ENCODE results near the gene GAL3ST3.
A peak's percentile ranks its signal among the peaks of the same experiment; 100 is the strongest.

The GAL3ST3 gene

DNA sequence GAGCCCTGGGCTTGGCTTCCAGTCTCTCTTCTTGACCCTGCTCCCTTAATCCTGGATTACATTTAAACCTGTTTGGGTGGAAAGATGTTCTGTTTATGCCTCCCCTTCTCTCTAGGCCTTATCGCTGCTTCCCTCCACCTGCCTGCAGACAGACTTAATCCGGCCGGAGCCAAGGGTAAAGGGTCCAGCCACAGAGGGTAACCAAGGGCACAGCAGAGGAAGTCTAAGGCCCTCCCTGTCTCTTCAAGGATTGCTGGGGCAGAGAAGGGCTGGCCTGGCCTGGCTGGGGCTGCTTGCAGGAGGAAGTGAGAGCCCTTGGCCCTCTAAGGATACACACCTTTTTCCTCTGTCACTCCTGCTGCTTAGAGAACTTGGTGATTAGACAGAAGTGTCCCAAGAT is 2.1 kb downstream of the GAL3ST3 start:
- H3K79me2 ChIP-seq (ENCODE audit: control insufficient read depth, insufficient read depth, low read length, poor library complexity): peaks cover 2% of the 10 kb centered on the region
- no peak overlapping the region for H3K27ac ChIP-seq (ENCODE audit: low read depth, low read length)
- H3K23ac ChIP-seq (ENCODE audit: low read length): no peak overlapping the region
- H2AFZ ChIP-seq (ENCODE audit: insufficient read depth, low read length, poor library complexity): no peak overlapping the region
- no peak overlapping the region for H4K8ac ChIP-seq (ENCODE audit: low read depth, low read length)
- peaks cover 3 to 9% of the 10 kb centered on the region in 2 experiments for H3K4me1 ChIP-seq (ENCODE audit: control insufficient read depth in 1 of 2, insufficient read depth in 2 of 2, low read length in 2 of 2)
- H3K4me2 ChIP-seq (ENCODE audit: low read length): no peak overlapping the region
- no peak overlapping the region for H2BK12ac ChIP-seq (ENCODE audit: low read length)
- no peak overlapping the region for H3K4ac ChIP-seq (ENCODE audit: low read depth, low read length)
- WGBS (ENCODE audit: extremely low coverage, insufficient coverage, insufficient read length): no CpG with 5 or more reads among the region's 3 CpGs
- H4K91ac ChIP-seq (ENCODE audit: low read depth, low read length): no peak overlapping the region
- no peaks in the 10 kb centered on the region for H3K9me3 ChIP-seq (ENCODE audit: insufficient read depth, low read depth, low read length)
- H3K79me1 ChIP-seq (ENCODE audit: low read length): peaks cover 5% of the 10 kb centered on the region
- DNase-seq: no peak
- no peak overlapping the region for H2BK5ac ChIP-seq (ENCODE audit: low read depth, low read length, poor library complexity)
- H3K27me3 ChIP-seq (ENCODE audit: insufficient read depth, low read length): no peaks in the 10 kb centered on the region
- no peaks in the 10 kb centered on the region for H3K36me3 ChIP-seq (ENCODE audit: control insufficient read depth in 1 of 2, insufficient read depth in 2 of 2, low read length in 2 of 2)
- H3K18ac ChIP-seq (ENCODE audit: low read length): no peak overlapping the region
- H2BK120ac ChIP-seq (ENCODE audit: insufficient read depth, low read length, poor library complexity): no peak overlapping the region
- H3K14ac ChIP-seq (ENCODE audit: low read length): no peak overlapping the region
- H2AK5ac ChIP-seq (ENCODE audit: low read length): no peak overlapping the region
- H4K12ac ChIP-seq (ENCODE audit: low read depth, low read length): no peak overlapping the region
- H3K4me3 ChIP-seq (ENCODE audit: low read depth, low read length): no peak overlapping the region
- no peak overlapping the region for H3K9ac ChIP-seq (ENCODE audit: low read length)

DNA sequence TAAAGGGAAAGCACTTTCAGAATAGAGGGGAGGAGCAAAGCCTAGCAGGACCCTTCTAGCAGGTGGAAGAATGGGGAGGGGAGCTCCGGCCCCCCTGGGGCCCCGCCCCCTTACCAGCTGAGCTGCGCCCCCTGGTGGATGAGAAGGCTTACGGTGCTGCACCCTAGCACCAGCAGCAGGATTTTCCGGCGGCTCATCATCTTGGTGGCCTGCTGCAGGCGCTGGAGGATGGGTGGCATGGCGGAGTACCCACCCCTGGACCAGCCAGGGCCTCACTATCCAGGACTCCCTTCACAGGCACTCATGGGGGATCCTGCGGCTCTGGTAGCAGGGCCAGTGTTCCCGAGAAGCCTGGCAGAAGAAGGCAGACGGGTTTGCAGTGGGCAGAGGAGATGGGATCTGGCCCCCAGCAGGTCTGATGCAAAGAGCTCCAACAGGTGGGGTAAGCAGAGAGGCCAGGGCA is 3.8 kb downstream of the GAL3ST3 start:
- Histone ChIP-seq H3K4me1 (ENCODE audit: control insufficient read depth in 1 of 2, insufficient read depth in 2 of 2, low read length in 2 of 2) (peaks cover 0 to 4% of the 10 kb centered on the region in 2 experiments), H3K4ac (ENCODE audit: low read depth, low read length) (no peak overlapping the region), H2AK5ac (ENCODE audit: low read length) (no peak overlapping the region), H3K79me2 (ENCODE audit: control insufficient read depth, insufficient read depth, low read length, poor library complexity) (no peaks in the 10 kb centered on the region), H3K27ac (ENCODE audit: low read depth, low read length) (no peak overlapping the region), H3K79me1 (ENCODE audit: low read length) (no peaks in the 10 kb centered on the region), H3K14ac (ENCODE audit: low read length) (no peak overlapping the region), H2BK120ac (ENCODE audit: insufficient read depth, low read length, poor library complexity) (no peak overlapping the region), H2BK5ac (ENCODE audit: low read depth, low read length, poor library complexity) (no peak overlapping the region), H4K91ac (ENCODE audit: low read depth, low read length) (no peak overlapping the region), H3K27me3 (ENCODE audit: insufficient read depth, low read length) (no peaks in the 10 kb centered on the region), H2BK12ac (ENCODE audit: low read length) (no peak overlapping the region), H3K36me3 (ENCODE audit: control insufficient read depth in 1 of 2, insufficient read depth in 2 of 2, low read length in 2 of 2) (no peaks in the 10 kb centered on the region), H3K18ac (ENCODE audit: low read length) (no peak overlapping the region), H4K12ac (ENCODE audit: low read depth, low read length) (no peak overlapping the region), H4K8ac (ENCODE audit: low read depth, low read length) (no peak overlapping the region), H3K4me2 (ENCODE audit: low read length) (no peak overlapping the region), H2AFZ (ENCODE audit: insufficient read depth, low read length, poor library complexity) (no peak overlapping the region), H3K9ac (ENCODE audit: low read length) (no peak overlapping the region), H3K4me3 (ENCODE audit: low read depth, low read length) (no peak overlapping the region), H3K23ac (ENCODE audit: low read length) (no peak overlapping the region), H3K9me3 (ENCODE audit: insufficient read depth, low read depth, low read length) (no peaks in the 10 kb centered on the region)
- DNase-seq: peak; percentile 72 to 92
- no CpG with 5 or more reads among the region's 11 CpGs for WGBS (ENCODE audit: extremely low coverage, insufficient coverage, insufficient read length)

DNA sequence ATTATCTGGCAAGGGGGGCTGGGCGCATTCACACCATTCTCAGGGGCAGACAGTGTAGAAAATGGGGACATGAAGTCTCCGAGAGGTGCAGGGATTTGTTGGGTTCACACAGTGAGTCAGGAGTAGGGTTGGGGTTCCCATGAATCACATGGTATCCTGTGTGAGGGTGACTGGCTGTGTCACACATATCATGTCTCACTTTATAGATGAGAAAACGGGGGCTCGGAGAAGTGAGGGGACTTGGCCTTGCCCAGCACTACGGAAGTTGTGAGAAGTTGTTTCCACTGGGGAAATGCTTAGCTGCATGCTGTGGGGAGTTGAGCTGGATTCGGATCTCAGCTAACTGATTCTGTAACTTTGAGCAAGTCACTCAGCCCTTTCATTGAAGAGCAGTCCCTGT is 4.2 kb downstream of the GAL3ST3 start:
- H3K14ac ChIP-seq (ENCODE audit: low read length): no peak overlapping the region
- no peak overlapping the region for H3K23ac ChIP-seq (ENCODE audit: low read length)
- H4K8ac ChIP-seq (ENCODE audit: low read depth, low read length): no peak overlapping the region
- H3K4me2 ChIP-seq (ENCODE audit: low read length): no peak overlapping the region
- H3K4me3 ChIP-seq (ENCODE audit: low read depth, low read length): no peak overlapping the region
- H4K12ac ChIP-seq (ENCODE audit: low read depth, low read length): no peak overlapping the region
- no peak overlapping the region for H2AFZ ChIP-seq (ENCODE audit: insufficient read depth, low read length, poor library complexity)
- H2BK120ac ChIP-seq (ENCODE audit: insufficient read depth, low read length, poor library complexity): no peak overlapping the region
- peak overlapping the region; percentile 24 for H3K9ac ChIP-seq (ENCODE audit: low read length)
- no peak overlapping the region for H3K27ac ChIP-seq (ENCODE audit: low read depth, low read length)
- H3K36me3 ChIP-seq (ENCODE audit: control insufficient read depth in 1 of 2, insufficient read depth in 2 of 2, low read length in 2 of 2): no peaks in the 10 kb centered on the region
- no peaks in the 10 kb centered on the region for H3K27me3 ChIP-seq (ENCODE audit: insufficient read depth, low read length)
- H3K9me3 ChIP-seq (ENCODE audit: insufficient read depth, low read depth, low read length): no peaks in the 10 kb centered on the region
- no peak overlapping the region for H2AK5ac ChIP-seq (ENCODE audit: low read length)
- DNase-seq: no peak
- no peaks in the 10 kb centered on the region for H3K79me1 ChIP-seq (ENCODE audit: low read length)
- no peak overlapping the region for H2BK12ac ChIP-seq (ENCODE audit: low read length)
- peaks cover 0 to 4% of the 10 kb centered on the region in 2 experiments for H3K4me1 ChIP-seq (ENCODE audit: control insufficient read depth in 1 of 2, insufficient read depth in 2 of 2, low read length in 2 of 2)
- H2BK5ac ChIP-seq (ENCODE audit: low read depth, low read length, poor library complexity): no peak overlapping the region
- H3K79me2 ChIP-seq (ENCODE audit: control insufficient read depth, insufficient read depth, low read length, poor library complexity): no peaks in the 10 kb centered on the region
- H3K18ac ChIP-seq (ENCODE audit: low read length): no peak overlapping the region
- no CpG with 5 or more reads among the region's 6 CpGs for WGBS (ENCODE audit: extremely low coverage, insufficient coverage, insufficient read length)
- no peak overlapping the region for H4K91ac ChIP-seq (ENCODE audit: low read depth, low read length)
- H3K4ac ChIP-seq (ENCODE audit: low read depth, low read length): no peak overlapping the region

DNA sequence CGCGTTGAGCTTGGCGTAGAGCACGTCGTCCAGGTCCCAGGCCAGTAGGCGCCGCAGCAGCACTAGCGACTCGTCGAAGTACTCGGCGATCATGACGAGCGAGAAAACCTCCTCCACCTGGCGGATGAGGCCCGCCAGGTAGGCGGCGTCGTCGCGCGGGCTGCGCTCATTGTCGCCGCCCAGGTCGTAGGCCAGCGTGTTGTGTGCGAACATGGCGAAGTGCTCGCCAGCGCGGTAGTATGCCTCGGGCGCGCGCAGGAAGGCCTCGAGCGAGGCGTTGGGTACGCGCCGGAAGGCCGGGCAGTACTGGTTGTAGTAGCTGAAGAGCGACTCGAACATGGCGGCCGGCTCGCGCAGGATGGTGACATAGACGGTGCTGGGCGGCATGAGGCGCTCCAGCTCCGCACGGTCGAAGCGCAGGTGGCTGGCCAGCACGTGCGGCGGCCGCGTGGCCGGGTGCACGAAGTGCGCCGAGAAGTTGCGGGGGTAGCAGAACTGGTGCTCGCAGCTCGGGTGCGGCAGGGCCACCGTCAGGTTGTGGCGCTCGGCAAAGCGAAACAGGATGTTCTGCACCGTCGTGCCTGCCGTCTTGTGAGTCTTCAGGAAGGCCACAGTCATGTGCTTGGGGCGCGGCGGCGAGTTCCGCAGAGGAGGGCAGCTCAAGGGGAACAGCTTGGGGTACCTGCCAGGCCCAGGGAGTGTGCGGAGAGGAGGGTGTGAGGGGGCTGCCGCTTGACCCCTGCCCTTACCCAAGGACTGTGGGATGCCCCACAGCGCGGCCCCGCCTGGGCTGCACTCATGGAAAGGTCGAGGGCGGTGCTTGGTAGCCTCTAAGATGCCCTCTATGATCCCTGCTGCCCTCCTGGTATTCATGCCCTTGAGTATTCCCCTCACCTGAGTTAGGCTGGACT is 5.7 kb downstream of the GAL3ST3 start:
- Histone ChIP-seq H4K91ac (ENCODE audit: low read depth, low read length) (no peak overlapping the region), H3K14ac (ENCODE audit: low read length) (no peak overlapping the region), H3K18ac (ENCODE audit: low read length) (no peak overlapping the region), H4K12ac (ENCODE audit: low read depth, low read length) (no peak overlapping the region), H3K4me3 (ENCODE audit: low read depth, low read length) (peak overlapping the region; percentile 25), H3K79me1 (ENCODE audit: low read length) (no peaks in the 10 kb centered on the region), H3K4me1 (ENCODE audit: control insufficient read depth in 1 of 2, insufficient read depth in 2 of 2, low read length in 2 of 2) (peaks cover 0 to 4% of the 10 kb centered on the region in 2 experiments), H3K27ac (ENCODE audit: low read depth, low read length) (no peak overlapping the region), H2AFZ (ENCODE audit: insufficient read depth, low read length, poor library complexity) (no peak overlapping the region), H2BK5ac (ENCODE audit: low read depth, low read length, poor library complexity) (no peak overlapping the region), H3K23ac (ENCODE audit: low read length) (no peak overlapping the region), H3K9me3 (ENCODE audit: insufficient read depth, low read depth, low read length) (no peaks in the 10 kb centered on the region), H3K79me2 (ENCODE audit: control insufficient read depth, insufficient read depth, low read length, poor library complexity) (no peaks in the 10 kb centered on the region), H3K4ac (ENCODE audit: low read depth, low read length) (no peak overlapping the region), H2BK12ac (ENCODE audit: low read length) (no peak overlapping the region), H2BK120ac (ENCODE audit: insufficient read depth, low read length, poor library complexity) (no peak overlapping the region), H2AK5ac (ENCODE audit: low read length) (no peak overlapping the region), H3K27me3 (ENCODE audit: insufficient read depth, low read length) (no peaks in the 10 kb centered on the region), H4K8ac (ENCODE audit: low read depth, low read length) (no peak overlapping the region), H3K36me3 (ENCODE audit: control insufficient read depth in 1 of 2, insufficient read depth in 2 of 2, low read length in 2 of 2) (no peaks in the 10 kb centered on the region), H3K4me2 (ENCODE audit: low read length) (no peak overlapping the region), H3K9ac (ENCODE audit: low read length) (no peak overlapping the region)
- WGBS (ENCODE audit: extremely low coverage, insufficient coverage, insufficient read length): no CpG with 5 or more reads among the region's 88 CpGs
- no peak for DNase-seq

All from trophoblast cell (in vitro differentiated cells and primary cell).